Bladder microvascular endothelial cell (primary cell): ENCODE results near the gene IER5. TPM values are rescaled to one million over a fixed set of nuclear protein-coding genes. Genes with fewer than 3 reads are reported as not detected.

Experiments
- total RNA-seq: library from RNA; depleted of rRNA; stranded (reverse); fragments of >200 nt; gene quantifications from 2 replicates; pipeline ENCODE4 v1.2.3, GENCODE V29; 2014

Gene IER5
- 19.6 and 26.2 TPM in 2 replicates for total RNA-seq

DNA sequence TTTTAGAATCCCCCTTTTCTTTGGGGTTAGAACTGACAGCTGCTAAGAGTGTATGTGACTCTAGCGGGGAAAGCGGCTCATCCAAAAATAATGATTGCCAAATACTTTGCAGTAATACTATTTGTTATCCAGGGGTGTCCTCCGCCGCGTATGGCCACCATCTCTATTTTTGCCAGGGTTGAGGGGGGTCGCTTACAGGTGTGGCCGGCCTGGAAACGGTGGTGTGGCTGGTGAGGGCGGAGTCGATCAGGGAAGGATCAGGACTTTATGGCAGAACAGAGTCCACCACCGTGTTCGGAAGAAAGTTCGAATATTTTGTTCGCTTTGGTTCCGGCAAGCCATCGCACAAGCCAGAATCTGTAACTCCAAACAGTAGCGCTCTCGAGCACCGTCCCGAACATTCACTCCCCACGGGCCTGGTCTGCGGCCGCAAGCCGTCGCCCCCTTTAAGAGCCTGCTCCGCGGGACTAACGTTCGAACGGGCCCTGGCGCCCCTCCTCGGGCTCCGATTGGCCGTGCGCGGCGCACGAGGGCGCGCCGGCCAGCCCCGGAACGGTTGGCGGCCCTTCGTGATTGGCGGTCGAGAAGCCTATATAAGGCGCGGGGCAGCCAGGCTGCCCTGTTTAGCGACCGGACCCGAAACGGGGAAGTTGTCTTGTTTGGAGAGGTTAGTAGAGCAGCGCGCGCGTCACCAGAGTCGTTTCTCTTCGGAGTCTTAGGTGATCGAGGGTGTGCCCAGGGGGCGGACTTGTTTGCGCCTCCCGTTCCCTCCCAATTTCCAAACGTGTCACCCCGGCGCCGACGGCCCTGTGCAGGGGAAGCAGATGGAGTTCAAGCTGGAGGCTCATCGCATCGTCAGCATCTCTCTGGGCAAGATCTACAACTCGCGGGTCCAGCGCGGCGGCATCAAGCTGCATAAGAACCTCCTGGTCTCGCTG, at the start of gene IER5:
Gene IER5, plus strand, starts transcription at position 622 of the 938 bp plus-strand sequence. Its CDS starts 203 bp downstream, at position 825.

Other genes with a start within 250 kb of the IER5 start
- gene KIAA1614, start 175.8 kb upstream of the IER5 start, total RNA-seq: 3.4 and 3.8 TPM in 2 replicates
- gene STX6, start 65.8 kb upstream of the IER5 start, total RNA-seq: 38.4 and 63.6 TPM in 2 replicates
- 1.8 and 3.2 TPM in 2 replicates for gene MR1, start 54.7 kb upstream of the IER5 start, total RNA-seq